ENCODE measurements around the gene TBC1D22B. TPM values are rescaled to one million over a fixed set of nuclear protein-coding genes. Genes with fewer than 3 reads are reported as not detected.

Gene TBC1D22B
- total RNA-seq, 4 donors from 2014 or later, result 14.2 to 19.6 (median 18.4) TPM

- WGBS, result 90% methylated on average over 1 of the region's 1 CpG
- DNase-seq (ENCODE audit: low spot score in 2 of 2), result no peak
- Histone ChIP-seq H3K27me3 (no peaks in the 10 kb centered on the region), H3K36me3 (peaks cover 29% of the 10 kb centered on the region), H3K4me3 (no peak overlapping the region), H3K9me3 (no peaks in the 10 kb centered on the region), H3K4me1 (peaks cover 9% of the 10 kb centered on the region), H3K27ac (no peak overlapping the region)
- TF ChIP-seq CTCF (IDR thresholded peaks at IDR 0.05) (no peak), POLR2AphosphoS5 (IDR thresholded peaks at IDR 0.05) (no peak), EP300 (IDR thresholded peaks at IDR 0.05) (no peak), POLR2A (IDR thresholded peaks at IDR 0.05) (no peak)
Measured at GRCh38 chr6:37302086-37302686, 44.6 kb downstream of the TBC1D22B start.

- WGBS, result 65% methylated on average over 6 of the region's 6 CpGs
- DNase-seq (ENCODE audit: low spot score in 2 of 2), result no peak
- H3K9me3 ChIP-seq, result no peaks in the 10 kb centered on the region
- no peak overlapping the region for H3K4me3 ChIP-seq
- TF ChIP-seq EP300 (IDR thresholded peaks at IDR 0.05) (no peak), CTCF (IDR thresholded peaks at IDR 0.05) (no peak), POLR2A (IDR thresholded peaks at IDR 0.05) (no peak), POLR2AphosphoS5 (IDR thresholded peaks at IDR 0.05) (no peak)
- no peaks in the 10 kb centered on the region for H3K27me3 ChIP-seq
- peak overlapping the region; percentile 3 for H3K27ac ChIP-seq
- H3K36me3 ChIP-seq, result peaks cover 29% of the 10 kb centered on the region
- peaks cover 18% of the 10 kb centered on the region for H3K4me1 ChIP-seq
Measured at GRCh38 chr6:37303091-37303660, 45.6 kb downstream of the TBC1D22B start.

- Histone ChIP-seq H3K4me3 (no peak overlapping the region), H3K9me3 (no peaks in the 10 kb centered on the region), H3K27me3 (no peaks in the 10 kb centered on the region), H3K36me3 (peaks cover 29% of the 10 kb centered on the region), H3K27ac (peak overlapping the region; percentile 34), H3K4me1 (peaks cover 22% of the 10 kb centered on the region)
- TF ChIP-seq POLR2A (IDR thresholded peaks at IDR 0.05) (no peak), CTCF (IDR thresholded peaks at IDR 0.05) (peak in 1 of 2 donors; percentile 28), POLR2AphosphoS5 (IDR thresholded peaks at IDR 0.05) (no peak)
- 42% methylated on average over 3 of the region's 3 CpGs for WGBS
- DNase-seq (ENCODE audit: low spot score in 2 of 2), result no peak
Measured at GRCh38 chr6:37303891-37304503, 46.4 kb downstream of the TBC1D22B start.

- H3K27me3 ChIP-seq, result no peaks in the 10 kb centered on the region
- no peak overlapping the region for H3K4me3 ChIP-seq
- H3K9me3 ChIP-seq, result no peaks in the 10 kb centered on the region
- TF ChIP-seq EP300 (IDR thresholded peaks at IDR 0.05) (no peak), POLR2A (IDR thresholded peaks at IDR 0.05) (no peak), CTCF (IDR thresholded peaks at IDR 0.05) (no peak), POLR2AphosphoS5 (IDR thresholded peaks at IDR 0.05) (no peak)
- H3K4me1 ChIP-seq, result peaks cover 22% of the 10 kb centered on the region
- 93% methylated on average over 7 of the region's 7 CpGs for WGBS
- no peak overlapping the region for H3K27ac ChIP-seq
- H3K36me3 ChIP-seq, result peaks cover 29% of the 10 kb centered on the region
- no peak for DNase-seq (ENCODE audit: low spot score in 2 of 2)
Measured at GRCh38 chr6:37304766-37305165, 47.2 kb downstream of the TBC1D22B start.

- TF ChIP-seq CTCF (IDR thresholded peaks at IDR 0.05) (no peak), EP300 (IDR thresholded peaks at IDR 0.05) (no peak), POLR2AphosphoS5 (IDR thresholded peaks at IDR 0.05) (no peak), POLR2A (IDR thresholded peaks at IDR 0.05) (no peak)
- Histone ChIP-seq H3K4me1 (peaks cover 22% of the 10 kb centered on the region), H3K27me3 (no peaks in the 10 kb centered on the region), H3K36me3 (peaks cover 29% of the 10 kb centered on the region), H3K4me3 (no peak overlapping the region), H3K9me3 (no peaks in the 10 kb centered on the region), H3K27ac (no peak overlapping the region)
- WGBS, result 76% methylated on average over 4 of the region's 4 CpGs
- no peak for DNase-seq (ENCODE audit: low spot score in 2 of 2)
Measured at GRCh38 chr6:37305841-37306425, 48.4 kb downstream of the TBC1D22B start.
